Epithelial cell of esophagus (primary cell): Measurements from ENCODE around the gene MAP7D3.
"Not testable (repeated sequence)": the region's sequence is repeated elsewhere in the genome, so short reads cannot be mapped to it uniquely, and the experiment has no call there.

Source experiments
- DNase-seq: peaks from one replicate; pipeline ENCODE4 v3.0.0; 2010; ENCODE audit warnings: low read depth
- H3K4me3 ChIP-seq: 2 replicates; pipeline ENCODE4 v1.5.1; 2011; ENCODE audit warnings: mild to moderate bottlenecking, low read length, control low read depth
- CTCF ChIP-seq: IDR thresholded peaks from 2 replicates; pipeline ENCODE4 v1.5.1; 2011; ENCODE audit warnings: low read depth, mild to moderate bottlenecking, low read length, control low read depth, inconsistent platforms; ENCODE audit not compliant: insufficient read depth; ENCODE audit errors: missing control alignments

Gene MAP7D3

GRCh38 chrX:136250191-136251040 lies 784 bp downstream of the MAP7D3 start:
- DNase-seq, result no peak
- no peak for TF ChIP-seq CTCF
- H3K4me3 ChIP-seq, result peak overlapping the region; percentile 49

- no peak overlapping the region for H3K4me3 ChIP-seq
- no peak for TF ChIP-seq CTCF
- no peak for DNase-seq
These were observed 5.0 kb downstream of the MAP7D3 start for GRCh38 chrX:136246201-136246600.

GRCh38 chrX:136237849-136238248 lies 13.4 kb downstream of the MAP7D3 start:
- DNase-seq, H3K4me3 ChIP-seq: not testable (repeated sequence)

GRCh38 chrX:136237074-136237473 lies 14.1 kb downstream of the MAP7D3 start:
- H3K4me3 ChIP-seq, result no peak overlapping the region
- DNase-seq, result no peak
- TF ChIP-seq CTCF, result no peak

- H3K4me3 ChIP-seq, result no peak overlapping the region
- TF ChIP-seq CTCF, result no peak
- DNase-seq, result no peak
These were observed 22.4 kb downstream of the MAP7D3 start for GRCh38 chrX:136228839-136229207.

GRCh38 chrX:136227948-136228838 lies 23.0 kb downstream of the MAP7D3 start:
- no peak overlapping the region for H3K4me3 ChIP-seq
- peak; percentile 42 for DNase-seq

More at GRCh38 chrX:136227948-136228838, 23.0 kb downstream of the MAP7D3 start:
- TF ChIP-seq CTCF, result no peak
